H1 (cell line): ENCODE measurements around the gene PLEK. TPM values are rescaled to one million over a fixed set of nuclear protein-coding genes. Genes with fewer than 3 reads are reported as not detected.

Experiments
- CTCF ChIA-PET: fragments of 300-600 bp; sonication (Branson Sonifier 250); formaldehyde crosslinking; loops from one replicate; lab custom pipeline; 2021; ENCODE audit not compliant: partially characterized antibody; lab: Charles Lee
- POLR2A ChIA-PET: fragments of 300-600 bp; sonication (Branson Sonifier 250); formaldehyde crosslinking; loops from one replicate; lab custom pipeline; 2021; ENCODE audit warnings: inconsistent platforms; ENCODE audit not compliant: partially characterized antibody; lab: Charles Lee
- DNase-seq, 2 experiments: peaks; one replicate each; pipeline versions ENCODE4 v3.0.0 to v3.0.0-alpha.2; 2010 to 2022; ENCODE audit warnings: low spot score in 2 of 2, low read depth in 1 of 2, mixed read lengths in 1 of 2
- FAIRE-seq: peaks from 2 replicates; lab custom pipeline; 2011; peaks lifted over from hg19 to GRCh38; lab: Jason Lieb, UNC
- H2AFZ ChIP-seq: 2 replicates; pipeline ENCODE4 v1.8.1; 2012; ENCODE audit warnings: low read length, inconsistent platforms
- H2AK5ac ChIP-seq: 2 replicates; pipeline ENCODE4 v1.6.1; 2013; ENCODE audit warnings: low read depth, low read length
- H2BK120ac ChIP-seq: replicated peaks from 2 replicates; pipeline ENCODE3; 2013; ENCODE audit warnings: low read depth, low read length, inconsistent platforms
- H2BK12ac ChIP-seq: 2 replicates; pipeline ENCODE4 v1.6.1; 2013; ENCODE audit warnings: low read depth, low read length
- H2BK15ac ChIP-seq: 2 replicates; pipeline ENCODE4 v1.6.1; 2013; ENCODE audit warnings: low read length
- H2BK20ac ChIP-seq: 2 replicates; pipeline ENCODE4 v1.6.1; 2013; ENCODE audit warnings: low read length
- H2BK5ac ChIP-seq: 2 replicates; pipeline ENCODE4 v1.6.1; 2013; ENCODE audit warnings: low read depth, low read length
- H3K14ac ChIP-seq: 2 replicates; pipeline ENCODE4 v1.6.1; 2013; ENCODE audit warnings: inconsistent platforms; ENCODE audit not compliant: insufficient read length
- H3K18ac ChIP-seq: 2 replicates; pipeline ENCODE4 v1.6.1; 2013; ENCODE audit warnings: low read length; ENCODE audit errors: extremely low read depth
- H3K23ac ChIP-seq: 2 replicates; pipeline ENCODE4 v1.6.1; 2013; ENCODE audit warnings: inconsistent platforms; ENCODE audit not compliant: insufficient read length
- H3K23me2 ChIP-seq: 2 replicates; pipeline ENCODE4 v1.6.1; 2013; ENCODE audit warnings: low read depth, low read length
- H3K27ac ChIP-seq: 2 replicates; pipeline ENCODE4 v1.6.1; 2011; ENCODE audit warnings: low read depth, low read length, inconsistent platforms
- H3K27me3 ChIP-seq, 4 experiments: replicated peaks in 1 of 4; 1 replicate in 1 of 4; 2 replicates in 3 of 4; pipeline versions ENCODE4 v1.6.1 to v1.8.1; 2011 to 2013; ENCODE audit warnings: low read length in 3 of 4, mild to moderate bottlenecking in 3 of 4, inconsistent platforms in 2 of 4, mixed read lengths in 2 of 4, moderate library complexity in 1 of 4; ENCODE audit not compliant: control insufficient read depth in 3 of 4, insufficient read depth in 3 of 4; ENCODE audit errors: extremely low read depth in 1 of 4
- H3K36me3 ChIP-seq, 4 experiments: 2 replicates each; pipeline versions ENCODE4 v1.6.1 to v1.8.1; 2011 to 2013; ENCODE audit warnings: mild to moderate bottlenecking in 4 of 4, low read length in 3 of 4, moderate library complexity in 2 of 4, control low read depth in 1 of 4, inconsistent platforms in 1 of 4; ENCODE audit not compliant: insufficient read depth in 4 of 4, control insufficient read depth in 2 of 4
- H3K4ac ChIP-seq: replicated peaks from 2 replicates; pipeline ENCODE3; 2013; ENCODE audit warnings: low read length, low read depth, mixed read lengths, inconsistent platforms; ENCODE audit not compliant: insufficient read length
- H3K4me1 ChIP-seq, 4 experiments: replicated peaks in 1 of 4; 1 replicate in 1 of 4; 2 replicates in 3 of 4; pipeline versions ENCODE4 v1.6.1 to v1.8.1; 2011 to 2013; ENCODE audit warnings: low read length in 3 of 4, inconsistent platforms in 2 of 4, mixed read lengths in 1 of 4; ENCODE audit not compliant: insufficient read depth in 4 of 4, control insufficient read depth in 3 of 4
- H3K4me2 ChIP-seq, 2 experiments: 2 replicates each; pipeline versions ENCODE4 v1.6.1 to v1.8.1; 2011 to 2013; ENCODE audit warnings: low read depth in 2 of 2, low read length in 2 of 2, control low read depth in 1 of 2, inconsistent platforms in 1 of 2, mild to moderate bottlenecking in 1 of 2; ENCODE audit not compliant: insufficient read depth in 1 of 2
- H3K4me3 ChIP-seq, 4 experiments: fragments of 200-600, 300-600 bp in 1 of 4; sonication (generic), shearing (Covaris generic), sonication (Bioruptor Twin) in 1 of 4; 2 replicates each; pipeline versions ENCODE4 v1.5.1 to v1.8.1; 2011 to 2016; ENCODE audit warnings: low read length in 4 of 4, low read depth in 3 of 4, control low read depth in 2 of 4, inconsistent platforms in 2 of 4, mild to moderate bottlenecking in 2 of 4, mixed read lengths in 1 of 4, moderate library complexity in 1 of 4; ENCODE audit not compliant: insufficient read depth in 2 of 4; ENCODE audit errors: extremely low read depth in 1 of 4
- H3K56ac ChIP-seq: replicated peaks from 2 replicates; pipeline ENCODE3; 2013; ENCODE audit warnings: low read depth, mild to moderate bottlenecking, mixed read lengths, low read length, inconsistent platforms; ENCODE audit not compliant: insufficient read length
- H3K79me1 ChIP-seq: 2 replicates; pipeline ENCODE4 v1.6.1; 2013; ENCODE audit warnings: low read depth, low read length, control low read depth
- H3K79me2 ChIP-seq, 2 experiments: 2 replicates each; pipeline versions ENCODE4 v1.6.1 to v1.8.1; 2012 to 2013; ENCODE audit warnings: low read length in 2 of 2, mild to moderate bottlenecking in 2 of 2, inconsistent platforms in 1 of 2; ENCODE audit not compliant: insufficient read depth in 2 of 2, control insufficient read depth in 1 of 2
- H3K9ac ChIP-seq, 4 experiments: replicated peaks in 1 of 4; 1 replicate in 1 of 4; 2 replicates in 3 of 4; pipeline versions ENCODE4 v1.6.1 to v1.8.1; 2011 to 2013; ENCODE audit warnings: low read depth in 3 of 4, low read length in 3 of 4, control low read depth in 2 of 4, mild to moderate bottlenecking in 2 of 4, moderate library complexity in 2 of 4, inconsistent platforms in 1 of 4; ENCODE audit errors: extremely low read depth in 1 of 4
- H3K9me3 ChIP-seq, 2 experiments: 2 replicates each; pipeline versions ENCODE4 v1.6.1 to v1.8.1; 2012 to 2013; ENCODE audit warnings: mild to moderate bottlenecking in 2 of 2, moderate library complexity in 2 of 2, control low read depth in 1 of 2, inconsistent platforms in 1 of 2, low read depth in 1 of 2, low read length in 1 of 2, mixed read lengths in 1 of 2; ENCODE audit not compliant: insufficient read depth in 2 of 2
- H4K20me1 ChIP-seq, 2 experiments: replicated peaks in 1 of 2; 2 replicates each; pipeline versions ENCODE3 to v1.8.1; 2011 to 2013; ENCODE audit warnings: inconsistent platforms in 2 of 2, low read length in 2 of 2, mild to moderate bottlenecking in 1 of 2; ENCODE audit not compliant: insufficient read depth in 2 of 2, control insufficient read depth in 1 of 2
- H4K5ac ChIP-seq: 2 replicates; pipeline ENCODE4 v1.6.1; 2013; ENCODE audit warnings: low read length, low read depth, mixed read lengths, inconsistent platforms; ENCODE audit not compliant: insufficient read length
- H4K8ac ChIP-seq: 2 replicates; pipeline ENCODE4 v1.8.0; 2013; ENCODE audit warnings: mild to moderate bottlenecking, moderate library complexity, low read length, inconsistent platforms; ENCODE audit not compliant: insufficient read depth; ENCODE audit errors: extremely low read depth
- H4K91ac ChIP-seq: replicated peaks from 2 replicates; pipeline ENCODE3; 2013; ENCODE audit warnings: low read length, mixed read lengths, inconsistent platforms; ENCODE audit not compliant: insufficient read length
- ATF3 ChIP-seq: IDR thresholded peaks from 2 replicates; pipeline ENCODE4 v1.6.1; 2011; ENCODE audit warnings: low read depth, mild to moderate bottlenecking, low read length; ENCODE audit not compliant: insufficient read depth
- BCL11A ChIP-seq, 2 experiments: IDR thresholded peaks; one replicate each; pipeline ENCODE4 v1.6.1; 2011; ENCODE audit warnings: low read depth in 2 of 2, low read length in 2 of 2, mild to moderate bottlenecking in 2 of 2
- EGR1 ChIP-seq: IDR thresholded peaks from 2 replicates; pipeline ENCODE4 v1.6.1; 2011; ENCODE audit warnings: low read depth, low read length, borderline replicate concordance
- KDM5A ChIP-seq: fragments of 200-600 bp; IDR thresholded peaks from 2 replicates; pipeline ENCODE4 v1.7.1; 2012; ENCODE audit warnings: mild to moderate bottlenecking, low read length, inconsistent platforms, mixed read lengths
- WGBS, 2 experiments: shearing (Covaris generic) in 1 of 2; methylation state at CpG; one replicate each; pipeline versions ENCODE4 v1.1.6 to v1.1.7; 2013 to 2015; ENCODE audit warnings: low lambda C conversion rate in 2 of 2, mixed read lengths in 2 of 2, inconsistent platforms in 1 of 2, low coverage in 1 of 2, missing lambda C conversion rate in 1 of 2; ENCODE audit not compliant: insufficient replicate concordance in 2 of 2, insufficient coverage in 1 of 2, insufficient read length in 1 of 2; ENCODE audit errors: extremely low coverage in 1 of 2, missing lambda C conversion rate in 1 of 2; 5-methylcytosine and 5-hydroxymethylcytosine counted together
- polyA plus RNA-seq, 7 experiments: library from polyadenylated mRNA; depleted of rRNA in 3 of 7; stranded (reverse) in 5 of 7; unstranded in 2 of 7; fragments of >200 nt in 5 of 7; fragments of 200-250 nt in 2 of 7; gene quantifications; 1 replicate in 5 of 7; 2 replicates in 1 of 7; 4 replicates in 1 of 7; pipeline versions ENCODE4 v1.2.1 to v1.2.3, GENCODE V29; 2011 to 2013; ENCODE audit warnings: missing spikeins in 2 of 7, mixed read lengths in 2 of 7
- total RNA-seq: library from RNA; stranded (reverse); fragmentation: NEBNext Ultra II Directional; extraction: Animal tissue kit (Norgen Biotek cat#: 25700); gene quantifications from 2 replicates; pipeline ENCODE4 v1.2.1, GENCODE V29; 2021

Gene PLEK
- total and polyA plus RNA-seq, 2 of the 8 experiments (the other 6 are each of a cell fraction or from before 2014, with no cell fraction given) = not detected

- no peak overlapping the region for H2AK5ac ChIP-seq
- no peaks in the 10 kb centered on the region for H3K4me1 ChIP-seq
- H3K79me1 ChIP-seq = no peaks in the 10 kb centered on the region
- H3K4me3 ChIP-seq = no peak overlapping the region
- H3K56ac ChIP-seq = no peak overlapping the region
- H2BK120ac ChIP-seq = no peak overlapping the region
- WGBS, 2 experiments = 82% methylated on average over 9 of the region's 9 CpGs; no CpG with 5 or more reads in 1 of the 2 experiments
- no peak overlapping the region for H3K27ac ChIP-seq
- no peaks in the 10 kb centered on the region for H3K79me2 ChIP-seq
- CTCF ChIA-PET = interaction anchor here (0.6 to 1.8 kb wide), 3 partner anchors 11 to 96 kb away, joined by 3 to 6 read pairs (median 3); no protein-coding TSS in a partner anchor
- POLR2A ChIA-PET = no interaction called here
- H4K5ac ChIP-seq = no peak overlapping the region
- H2BK12ac ChIP-seq = no peak overlapping the region
- no peak overlapping the region for H2BK15ac ChIP-seq
- no peaks in the 10 kb centered on the region for H4K20me1 ChIP-seq
- no peak for FAIRE-seq
- H3K18ac ChIP-seq = no peak overlapping the region
- no peak overlapping the region for H3K9ac ChIP-seq
- peak overlapping the region; percentile 27; the same call in 1 of the 2 replicates for H2AFZ ChIP-seq
- H3K14ac ChIP-seq = no peak overlapping the region
- no peaks in the 10 kb centered on the region for H3K36me3 ChIP-seq
- no peak overlapping the region for H3K4me2 ChIP-seq
- no peaks in the 10 kb centered on the region for H3K23me2 ChIP-seq
- H3K23ac ChIP-seq = no peak overlapping the region
- H3K9me3 ChIP-seq = no peaks in the 10 kb centered on the region
- no peaks in the 10 kb centered on the region for H3K27me3 ChIP-seq
- no peak overlapping the region for H4K91ac ChIP-seq
- no peak overlapping the region for H2BK20ac ChIP-seq
- H2BK5ac ChIP-seq = no peak overlapping the region
- H4K8ac ChIP-seq = no peak overlapping the region
- DNase-seq = no peak
- no peak overlapping the region for H3K4ac ChIP-seq
- TF ChIP-seq ATF3 (no peak), KDM5A (no peak), BCL11A (IDR thresholded peaks at IDR 0.05; ENCODE audit: low read depth in 2 of 2, low read length in 2 of 2) (no peak), EGR1 (no peak)
Observed at GRCh38 chr2:68345129-68345875, 19.8 kb upstream of the PLEK start.
